Measurements from ENCODE around the gene PRRT3. TPM values are rescaled to one million over a fixed set of nuclear protein-coding genes. Genes with fewer than 3 reads are reported as not detected.

PRRT3 gene
- total and polyA plus RNA-seq, 2 of the 13 experiments (the other 11 are each of a cell fraction or from before 2014, with no cell fraction given) = 0.22 to 0.44 TPM

DNA sequence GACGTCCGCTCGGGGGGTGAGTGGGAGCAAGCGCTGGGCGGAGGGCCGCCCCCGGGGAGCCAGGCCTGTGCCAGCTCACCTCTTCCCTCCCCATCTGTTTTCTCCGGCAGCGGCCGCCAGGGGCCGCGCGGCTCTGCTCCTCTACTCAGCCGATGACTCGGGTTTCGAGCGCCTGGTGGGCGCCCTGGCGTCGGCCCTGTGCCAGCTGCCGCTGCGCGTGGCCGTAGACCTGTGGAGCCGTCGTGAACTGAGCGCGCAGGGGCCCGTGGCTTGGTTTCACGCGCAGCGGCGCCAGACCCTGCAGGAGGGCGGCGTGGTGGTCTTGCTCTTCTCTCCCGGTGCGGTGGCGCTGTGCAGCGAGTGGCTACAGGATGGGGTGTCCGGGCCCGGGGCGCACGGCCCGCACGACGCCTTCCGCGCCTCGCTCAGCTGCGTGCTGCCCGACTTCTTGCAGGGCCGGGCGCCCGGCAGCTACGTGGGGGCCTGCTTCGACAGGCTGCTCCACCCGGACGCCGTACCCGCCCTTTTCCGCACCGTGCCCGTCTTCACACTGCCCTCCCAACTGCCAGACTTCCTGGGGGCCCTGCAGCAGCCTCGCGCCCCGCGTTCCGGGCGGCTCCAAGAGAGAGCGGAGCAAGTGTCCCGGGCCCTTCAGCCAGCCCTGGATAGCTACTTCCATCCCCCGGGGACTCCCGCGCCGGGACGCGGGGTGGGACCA, 19.2 kb downstream of the PRRT3 start (continued):
- TF ChIP-seq, protein P1, sequence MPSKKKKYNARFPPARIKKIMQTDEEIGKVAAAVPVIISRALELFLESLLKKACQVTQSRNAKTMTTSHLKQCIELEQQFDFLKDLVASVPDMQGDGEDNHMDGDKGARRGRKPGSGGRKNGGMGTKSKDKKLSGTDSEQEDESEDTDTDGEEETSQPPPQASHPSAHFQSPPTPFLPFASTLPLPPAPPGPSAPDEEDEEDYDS (CRISPR knock-in tag; IDR thresholded peaks at IDR 0.05) = no peak
- TF ChIP-seq MAFK (conservative IDR thresholded peaks at IDR 0.05 in 1 of 2, IDR thresholded peaks at IDR 0.05 in 1 of 2; ENCODE audit: low read length in 2 of 2) (no peak), MXI1 (IDR thresholded peaks at IDR 0.05; ENCODE audit: borderline replicate concordance, low read depth, low read length) (peak; percentile 29; the same call in 1 of the 3 replicates), ZNF441 (CRISPR knock-in tag; IDR thresholded peaks at IDR 0.05; ENCODE audit: borderline replicate concordance) (no peak; the same call in 1 of the 2 replicates), YEATS2 (CRISPR knock-in tag; IDR thresholded peaks at IDR 0.05; ENCODE audit: borderline replicate concordance) (0 out of 2 replicates have a peak, but pooled peaks have one; percentile 13), AGO1 (IDR thresholded peaks at IDR 0.05; ENCODE audit: low read depth, low read length, poor library complexity, severe bottlenecking) (no peak), MIXL1 (CRISPR knock-in tag; IDR thresholded peaks at IDR 0.05) (no peak), ZNF790 (CRISPR knock-in tag; IDR thresholded peaks at IDR 0.05; ENCODE audit: borderline replicate concordance) (peak; percentile 66; the same call in 1 of the 2 replicates), ZNF510 (CRISPR knock-in tag; IDR thresholded peaks at IDR 0.05; ENCODE audit: low read depth) (0 out of 2 replicates have a peak, but pooled peaks have one; percentile 1)
- TF ChIP-seq, protein P2, sequence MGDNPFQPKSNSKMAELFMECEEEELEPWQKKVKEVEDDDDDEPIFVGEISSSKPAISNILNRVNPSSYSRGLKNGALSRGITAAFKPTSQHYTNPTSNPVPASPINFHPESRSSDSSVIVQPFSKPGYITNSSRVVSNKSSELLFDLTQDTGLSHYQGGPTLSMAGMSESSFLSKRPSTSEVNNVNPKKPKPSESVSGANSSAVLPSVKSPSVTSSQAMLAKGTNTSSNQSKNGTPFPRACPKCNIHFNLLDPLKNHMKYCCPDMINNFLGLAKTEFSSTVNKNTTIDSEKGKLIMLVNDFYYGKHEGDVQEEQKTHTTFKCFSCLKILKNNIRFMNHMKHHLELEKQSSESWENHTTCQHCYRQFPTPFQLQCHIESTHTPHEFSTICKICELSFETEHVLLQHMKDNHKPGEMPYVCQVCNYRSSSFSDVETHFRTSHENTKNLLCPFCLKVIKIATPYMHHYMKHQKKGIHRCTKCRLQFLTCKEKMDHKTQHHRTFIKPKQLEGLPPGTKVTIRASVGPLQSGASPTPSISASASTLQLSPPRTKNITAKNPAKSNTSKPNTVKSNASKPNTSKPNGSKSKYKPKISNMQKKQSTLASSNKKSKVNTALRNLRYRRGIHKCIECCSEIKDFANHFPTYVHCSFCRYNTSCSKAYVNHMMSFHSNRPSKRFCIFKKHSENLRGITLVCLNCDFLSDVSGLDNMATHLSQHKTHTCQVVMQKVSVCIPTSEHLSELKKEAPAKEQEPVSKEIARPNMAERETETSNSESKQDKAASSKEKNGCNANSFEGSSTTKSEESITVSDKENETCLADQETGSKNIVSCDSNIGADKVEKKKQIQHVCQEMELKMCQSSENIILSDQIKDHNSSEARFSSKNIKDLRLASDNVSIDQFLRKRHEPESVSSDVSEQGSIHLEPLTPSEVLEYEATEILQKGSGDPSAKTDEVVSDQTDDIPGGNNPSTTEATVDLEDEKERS (CRISPR knock-in tag; IDR thresholded peaks at IDR 0.05) = no peak
- TF ChIP-seq, protein P3, sequence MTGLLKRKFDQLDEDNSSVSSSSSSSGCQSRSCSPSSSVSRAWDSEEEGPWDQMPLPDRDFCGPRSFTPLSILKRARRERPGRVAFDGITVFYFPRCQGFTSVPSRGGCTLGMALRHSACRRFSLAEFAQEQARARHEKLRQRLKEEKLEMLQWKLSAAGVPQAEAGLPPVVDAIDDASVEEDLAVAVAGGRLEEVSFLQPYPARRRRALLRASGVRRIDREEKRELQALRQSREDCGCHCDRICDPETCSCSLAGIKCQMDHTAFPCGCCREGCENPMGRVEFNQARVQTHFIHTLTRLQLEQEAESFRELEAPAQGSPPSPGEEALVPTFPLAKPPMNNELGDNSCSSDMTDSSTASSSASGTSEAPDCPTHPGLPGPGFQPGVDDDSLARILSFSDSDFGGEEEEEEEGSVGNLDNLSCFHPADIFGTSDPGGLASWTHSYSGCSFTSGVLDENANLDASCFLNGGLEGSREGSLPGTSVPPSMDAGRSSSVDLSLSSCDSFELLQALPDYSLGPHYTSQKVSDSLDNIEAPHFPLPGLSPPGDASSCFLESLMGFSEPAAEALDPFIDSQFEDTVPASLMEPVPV (CRISPR knock-in tag; IDR thresholded peaks at IDR 0.05) = peak; percentile 23; the same call in 1 of the 2 replicates
- TF ChIP-seq, protein P4, sequence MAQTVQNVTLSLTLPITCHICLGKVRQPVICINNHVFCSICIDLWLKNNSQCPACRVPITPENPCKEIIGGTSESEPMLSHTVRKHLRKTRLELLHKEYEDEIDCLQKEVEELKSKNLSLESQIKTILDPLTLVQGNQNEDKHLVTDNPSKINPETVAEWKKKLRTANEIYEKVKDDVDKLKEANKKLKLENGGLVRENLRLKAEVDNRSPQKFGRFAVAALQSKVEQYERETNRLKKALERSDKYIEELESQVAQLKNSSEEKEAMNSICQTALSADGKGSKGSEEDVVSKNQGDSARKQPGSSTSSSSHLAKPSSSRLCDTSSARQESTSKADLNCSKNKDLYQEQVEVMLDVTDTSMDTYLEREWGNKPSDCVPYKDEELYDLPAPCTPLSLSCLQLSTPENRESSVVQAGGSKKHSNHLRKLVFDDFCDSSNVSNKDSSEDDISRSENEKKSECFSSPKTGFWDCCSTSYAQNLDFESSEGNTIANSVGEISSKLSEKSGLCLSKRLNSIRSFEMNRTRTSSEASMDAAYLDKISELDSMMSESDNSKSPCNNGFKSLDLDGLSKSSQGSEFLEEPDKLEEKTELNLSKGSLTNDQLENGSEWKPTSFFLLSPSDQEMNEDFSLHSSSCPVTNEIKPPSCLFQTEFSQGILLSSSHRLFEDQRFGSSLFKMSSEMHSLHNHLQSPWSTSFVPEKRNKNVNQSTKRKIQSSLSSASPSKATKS (CRISPR knock-in tag; IDR thresholded peaks at IDR 0.05) = no peak
- TF ChIP-seq, protein P5, sequence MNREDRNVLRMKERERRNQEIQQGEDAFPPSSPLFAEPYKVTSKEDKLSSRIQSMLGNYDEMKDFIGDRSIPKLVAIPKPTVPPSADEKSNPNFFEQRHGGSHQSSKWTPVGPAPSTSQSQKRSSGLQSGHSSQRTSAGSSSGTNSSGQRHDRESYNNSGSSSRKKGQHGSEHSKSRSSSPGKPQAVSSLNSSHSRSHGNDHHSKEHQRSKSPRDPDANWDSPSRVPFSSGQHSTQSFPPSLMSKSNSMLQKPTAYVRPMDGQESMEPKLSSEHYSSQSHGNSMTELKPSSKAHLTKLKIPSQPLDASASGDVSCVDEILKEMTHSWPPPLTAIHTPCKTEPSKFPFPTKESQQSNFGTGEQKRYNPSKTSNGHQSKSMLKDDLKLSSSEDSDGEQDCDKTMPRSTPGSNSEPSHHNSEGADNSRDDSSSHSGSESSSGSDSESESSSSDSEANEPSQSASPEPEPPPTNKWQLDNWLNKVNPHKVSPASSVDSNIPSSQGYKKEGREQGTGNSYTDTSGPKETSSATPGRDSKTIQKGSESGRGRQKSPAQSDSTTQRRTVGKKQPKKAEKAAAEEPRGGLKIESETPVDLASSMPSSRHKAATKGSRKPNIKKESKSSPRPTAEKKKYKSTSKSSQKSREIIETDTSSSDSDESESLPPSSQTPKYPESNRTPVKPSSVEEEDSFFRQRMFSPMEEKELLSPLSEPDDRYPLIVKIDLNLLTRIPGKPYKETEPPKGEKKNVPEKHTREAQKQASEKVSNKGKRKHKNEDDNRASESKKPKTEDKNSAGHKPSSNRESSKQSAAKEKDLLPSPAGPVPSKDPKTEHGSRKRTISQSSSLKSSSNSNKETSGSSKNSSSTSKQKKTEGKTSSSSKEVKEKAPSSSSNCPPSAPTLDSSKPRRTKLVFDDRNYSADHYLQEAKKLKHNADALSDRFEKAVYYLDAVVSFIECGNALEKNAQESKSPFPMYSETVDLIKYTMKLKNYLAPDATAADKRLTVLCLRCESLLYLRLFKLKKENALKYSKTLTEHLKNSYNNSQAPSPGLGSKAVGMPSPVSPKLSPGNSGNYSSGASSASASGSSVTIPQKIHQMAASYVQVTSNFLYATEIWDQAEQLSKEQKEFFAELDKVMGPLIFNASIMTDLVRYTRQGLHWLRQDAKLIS (CRISPR knock-in tag; IDR thresholded peaks at IDR 0.05) = 0 out of 2 replicates have a peak, but pooled peaks have one; percentile 17
- TF ChIP-seq, protein P6, sequence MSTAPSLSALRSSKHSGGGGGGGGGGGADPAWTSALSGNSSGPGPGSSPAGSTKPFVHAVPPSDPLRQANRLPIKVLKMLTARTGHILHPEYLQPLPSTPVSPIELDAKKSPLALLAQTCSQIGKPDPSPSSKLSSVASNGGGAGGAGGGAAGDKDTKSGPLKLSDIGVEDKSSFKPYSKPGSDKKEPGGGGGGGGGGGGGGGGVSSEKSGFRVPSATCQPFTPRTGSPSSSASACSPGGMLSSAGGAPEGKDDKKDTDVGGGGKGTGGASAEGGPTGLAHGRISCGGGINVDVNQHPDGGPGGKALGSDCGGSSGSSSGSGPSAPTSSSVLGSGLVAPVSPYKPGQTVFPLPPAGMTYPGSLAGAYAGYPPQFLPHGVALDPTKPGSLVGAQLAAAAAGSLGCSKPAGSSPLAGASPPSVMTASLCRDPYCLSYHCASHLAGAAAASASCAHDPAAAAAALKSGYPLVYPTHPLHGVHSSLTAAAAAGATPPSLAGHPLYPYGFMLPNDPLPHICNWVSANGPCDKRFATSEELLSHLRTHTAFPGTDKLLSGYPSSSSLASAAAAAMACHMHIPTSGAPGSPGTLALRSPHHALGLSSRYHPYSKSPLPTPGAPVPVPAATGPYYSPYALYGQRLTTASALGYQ (CRISPR knock-in tag; IDR thresholded peaks at IDR 0.05) = peak; percentile 46

Measured in HepG2 (cell line).